Adrenal gland (tissue), 5 donors: ENCODE results near the gene LAMTOR2.

Experiments
- CTCF ChIP-seq, 6 experiments: fragments of 450-650 bp in 4 of 6; fragments of 200-600 bp in 2 of 6; sonication (generic) in 1 of 6; IDR thresholded peaks; 1 replicate in 5 of 6; 2 replicates in 1 of 6; pipeline versions ENCODE4 v1.5.1 to v1.8.0; 2016 to 2021; ENCODE audit warnings: antibody characterized with exemption in 6 of 6, mild to moderate bottlenecking in 2 of 6, moderate library complexity in 1 of 6
- POLR2A ChIP-seq, 2 donors: fragments of 450-650 bp; IDR thresholded peaks; one replicate each; pipeline ENCODE4 v1.6.1; 2017; ENCODE audit warnings: antibody characterized with exemption in 2 of 2, mild to moderate bottlenecking in 2 of 2, moderate library complexity in 1 of 2
- donor health status: DM: no; HTN: no; CAD: no.

- TF ChIP-seq CTCF (IDR thresholded peaks at IDR 0.05) (no peak), POLR2A (IDR thresholded peaks at IDR 0.05) (no peak)
Measured at GRCh38 chr1:156082309-156083091, 27.9 kb downstream of the LAMTOR2 start, which contains the start of gene MEX3A.
